ENCODE measurements around the gene CHRNA4. TPM values are rescaled to one million over a fixed set of nuclear protein-coding genes. Genes with fewer than 3 reads are reported as not detected.
"Not testable (repeated sequence)": the region's sequence is repeated elsewhere in the genome, so short reads cannot be mapped to it uniquely, and the experiment has no call there.

CHRNA4 gene
- total RNA-seq, 1 experiment from 2014 or later = not detected

DNA sequence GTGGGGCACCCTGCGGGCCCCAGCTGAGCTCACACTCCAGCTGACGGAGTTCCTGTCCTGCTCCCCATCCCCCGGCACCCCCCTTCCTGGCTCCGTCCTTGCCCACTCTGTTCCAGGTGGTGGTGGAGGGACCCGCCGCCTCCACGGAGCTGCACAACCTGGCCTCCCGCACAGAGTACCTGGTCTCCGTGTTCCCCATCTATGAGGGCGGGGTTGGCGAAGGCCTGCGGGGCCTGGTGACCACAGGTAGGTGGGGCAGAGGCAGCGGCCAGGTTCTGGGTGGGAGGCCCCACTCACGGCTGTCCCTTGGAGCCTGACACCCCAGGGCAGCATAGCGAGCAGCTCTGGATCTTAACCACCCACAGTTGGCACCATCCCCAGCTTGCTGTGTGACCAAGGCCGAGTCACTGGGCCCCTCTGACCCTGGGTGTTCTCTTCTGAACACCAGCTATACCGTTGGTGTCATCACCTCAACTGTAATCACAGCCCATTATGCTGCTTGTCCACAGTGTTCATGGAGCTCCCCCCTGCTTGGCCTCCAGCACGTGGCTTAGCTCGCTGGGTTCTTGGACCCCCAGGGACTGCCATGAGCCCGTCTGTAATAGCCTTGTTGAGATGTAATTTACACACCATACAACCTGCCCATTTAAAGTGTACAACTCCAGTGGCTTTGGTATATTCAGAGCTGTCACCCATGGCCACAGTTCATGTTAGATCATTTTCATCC is 50.7 kb downstream of the CHRNA4 start:
- no peak for DNase-seq (ENCODE audit: low read depth)

DNA sequence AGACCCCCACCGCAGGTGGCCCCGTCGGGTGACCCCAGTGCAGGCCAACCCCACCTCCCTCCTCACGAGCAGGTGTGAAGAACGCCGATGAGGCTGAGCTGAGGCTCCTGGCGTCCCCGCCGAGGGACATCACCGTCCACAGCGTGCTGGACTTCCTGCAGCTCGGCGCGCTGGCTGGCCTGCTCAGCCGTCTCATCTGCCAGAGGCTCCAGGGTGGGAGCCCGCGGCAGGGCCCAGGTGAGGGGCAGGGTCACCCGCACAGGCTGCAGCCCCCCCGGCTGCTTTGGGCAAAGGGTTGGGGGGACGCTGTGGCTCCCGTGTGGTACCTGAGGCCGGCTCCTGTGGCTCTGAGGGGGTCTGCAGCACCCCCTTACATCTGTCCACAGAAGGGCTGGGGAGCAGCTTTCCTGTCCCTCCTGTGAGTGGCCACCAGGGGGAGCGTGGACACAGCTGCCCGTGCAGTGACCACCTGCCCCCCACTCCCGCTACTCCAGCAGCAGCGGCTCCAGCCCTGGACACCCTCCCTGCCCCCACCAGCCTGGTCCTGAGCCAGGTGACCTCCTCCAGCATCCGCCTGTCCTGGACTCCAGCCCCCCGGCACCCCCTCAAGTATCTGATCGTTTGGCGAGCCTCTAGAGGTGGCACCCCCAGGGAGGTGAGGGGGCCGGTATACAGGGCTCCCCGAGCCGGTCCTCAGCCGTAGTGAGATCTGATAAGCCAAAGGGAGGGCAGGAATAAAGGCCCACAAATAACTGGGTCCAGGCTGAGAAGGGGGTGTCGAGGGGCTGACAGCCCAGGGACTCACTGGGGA is 51.7 kb downstream of the CHRNA4 start:
- DNase-seq (ENCODE audit: low read depth) = peak; percentile 62

DNA sequence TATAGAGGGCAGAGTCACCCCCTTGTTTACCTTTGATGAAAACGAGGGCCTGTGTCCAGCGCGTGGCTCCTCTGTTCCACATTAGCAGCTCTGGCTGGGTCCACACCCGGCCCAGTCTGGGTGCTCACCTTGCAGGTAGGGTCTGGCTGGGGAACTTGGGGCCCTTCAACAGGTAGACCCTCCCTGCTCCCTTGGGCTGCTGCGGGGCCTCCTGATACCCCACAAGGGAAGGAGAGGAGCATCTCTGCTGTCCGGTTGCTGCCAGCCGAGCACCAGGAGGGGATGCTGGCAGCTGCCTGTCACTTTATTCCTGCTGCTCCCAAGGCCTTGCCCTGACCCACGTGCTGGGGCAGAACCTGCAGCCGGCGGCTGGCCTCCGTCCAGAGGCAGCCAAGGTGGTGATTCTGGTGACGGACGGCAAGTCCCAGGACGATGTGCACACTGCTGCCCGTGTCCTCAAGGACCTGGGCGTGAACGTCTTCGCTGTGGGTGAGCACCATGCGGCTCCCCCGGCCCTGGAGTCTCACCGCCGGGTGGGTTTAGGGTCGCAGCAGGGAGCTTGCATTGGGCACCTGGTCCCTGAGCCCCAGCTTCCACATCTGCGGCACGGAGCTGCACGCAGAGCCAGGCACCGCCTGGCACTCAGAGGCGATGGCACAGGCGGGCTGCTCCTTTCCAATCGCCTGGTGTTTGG is 52.8 kb downstream of the CHRNA4 start:
- no peak for DNase-seq (ENCODE audit: low read depth)

DNA sequence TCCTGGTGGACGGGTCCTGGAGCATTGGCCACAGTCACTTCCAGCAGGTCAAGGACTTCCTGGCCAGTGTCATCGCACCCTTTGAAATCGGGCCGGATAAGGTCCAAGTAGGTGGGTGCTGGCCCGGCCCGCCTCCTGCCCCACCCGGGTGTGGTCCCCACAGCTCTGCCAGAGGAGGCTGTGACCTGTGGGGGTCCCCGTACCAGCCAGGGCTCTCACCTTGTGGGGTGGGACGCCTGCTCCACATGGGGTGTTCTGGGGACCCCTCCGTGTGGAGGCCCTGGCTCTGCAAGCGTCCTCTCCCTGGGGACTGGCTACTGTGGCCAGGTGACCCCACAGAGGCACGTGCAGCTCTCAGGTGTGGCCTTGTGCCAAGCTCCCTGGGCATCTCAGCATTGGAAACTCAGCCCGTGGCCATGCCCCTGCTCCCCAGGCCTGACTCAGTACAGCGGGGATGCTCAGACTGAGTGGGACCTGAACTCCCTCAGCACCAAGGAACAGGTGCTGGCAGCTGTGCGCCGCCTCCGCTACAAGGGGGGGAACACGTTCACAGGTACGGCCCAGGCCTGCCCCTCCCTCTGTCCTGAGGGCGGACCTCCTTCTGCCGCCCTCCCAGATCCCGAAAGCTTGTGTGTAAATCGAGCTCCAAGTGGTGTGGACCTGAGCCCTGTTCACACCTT is 53.5 kb downstream of the CHRNA4 start:
- no peak for DNase-seq (ENCODE audit: low read depth)

DNA sequence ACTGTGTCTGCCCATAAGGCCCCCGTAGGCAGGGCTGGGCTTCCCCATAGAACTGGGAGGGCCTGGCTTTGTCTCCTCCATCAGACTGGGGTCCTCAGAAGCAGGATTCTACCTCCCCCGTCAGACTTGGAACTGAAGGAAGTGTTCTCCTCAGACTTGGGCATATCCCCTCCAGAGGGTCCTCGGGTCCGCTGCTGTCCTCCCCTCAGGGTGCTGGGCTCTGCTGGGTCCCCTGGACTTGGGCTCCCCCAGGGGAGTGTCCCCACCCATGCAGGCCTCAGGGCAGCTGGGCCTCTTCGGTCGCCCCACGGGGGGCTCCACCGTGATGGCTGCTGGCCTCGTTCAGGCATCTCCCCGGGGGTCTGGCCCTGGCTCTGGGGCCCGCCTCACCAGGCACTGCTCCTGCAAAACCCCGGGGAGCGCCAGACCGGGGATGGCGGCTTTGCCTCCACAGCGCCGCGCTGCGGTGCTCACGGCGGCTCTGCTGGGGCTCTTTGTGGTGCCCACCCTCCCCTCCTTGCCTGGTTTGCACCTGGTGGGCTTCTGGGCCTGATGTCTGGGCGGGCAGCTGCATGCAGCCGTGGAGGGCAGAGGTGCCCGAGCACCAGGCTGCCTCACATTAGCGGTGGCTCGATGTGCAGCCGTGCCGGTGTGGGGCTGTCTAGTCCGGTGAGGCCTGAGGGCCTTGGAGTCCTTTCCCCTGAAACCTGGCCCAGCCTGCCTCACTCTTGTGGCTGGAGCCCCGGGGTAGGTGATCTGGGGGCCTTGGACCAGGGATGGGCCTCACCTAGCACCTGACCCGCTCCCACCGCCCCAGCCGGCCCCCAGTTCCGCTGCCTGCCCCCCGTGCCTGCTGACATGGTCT is 54.2 kb downstream of the CHRNA4 start:
- DNase-seq (ENCODE audit: low read depth) = no peak

DNA sequence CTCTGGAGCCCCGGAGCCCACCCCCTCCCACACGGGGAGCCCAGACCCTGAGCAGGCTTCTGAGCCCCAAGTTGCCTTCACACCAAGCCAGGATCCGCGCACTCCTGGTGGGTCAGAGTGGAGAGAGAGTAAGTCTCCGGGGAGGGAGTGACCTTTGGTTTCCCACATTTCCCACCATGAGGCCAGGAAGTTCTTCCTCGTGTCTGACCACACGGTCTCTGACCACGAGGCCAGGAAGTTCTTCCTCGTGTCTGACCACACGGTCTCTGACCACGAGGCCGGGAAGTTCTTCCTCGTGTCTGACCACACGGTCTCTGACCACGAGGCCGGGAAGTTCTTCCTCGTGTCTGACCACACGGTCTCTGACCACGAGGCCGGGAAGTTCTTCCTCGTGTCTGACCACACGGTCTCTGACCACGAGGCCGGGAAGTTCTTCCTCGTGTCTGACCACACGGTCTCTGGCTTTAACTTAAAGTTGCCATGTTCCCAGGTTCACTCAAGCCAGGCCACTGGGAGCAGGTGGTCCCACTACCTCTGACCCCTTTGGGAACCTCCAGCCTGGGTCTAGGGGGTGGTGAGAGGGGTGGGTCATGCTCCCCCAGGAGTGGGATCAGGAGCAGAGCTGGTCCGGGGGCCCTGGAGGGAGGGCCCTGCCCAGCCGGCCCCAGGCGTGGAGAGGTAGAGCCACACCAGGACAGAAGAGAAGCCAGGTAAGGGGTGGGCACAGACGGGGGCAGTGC is 55.0 kb downstream of the CHRNA4 start:
- DNase-seq (ENCODE audit: low read depth) = not testable (repeated sequence)

DNA sequence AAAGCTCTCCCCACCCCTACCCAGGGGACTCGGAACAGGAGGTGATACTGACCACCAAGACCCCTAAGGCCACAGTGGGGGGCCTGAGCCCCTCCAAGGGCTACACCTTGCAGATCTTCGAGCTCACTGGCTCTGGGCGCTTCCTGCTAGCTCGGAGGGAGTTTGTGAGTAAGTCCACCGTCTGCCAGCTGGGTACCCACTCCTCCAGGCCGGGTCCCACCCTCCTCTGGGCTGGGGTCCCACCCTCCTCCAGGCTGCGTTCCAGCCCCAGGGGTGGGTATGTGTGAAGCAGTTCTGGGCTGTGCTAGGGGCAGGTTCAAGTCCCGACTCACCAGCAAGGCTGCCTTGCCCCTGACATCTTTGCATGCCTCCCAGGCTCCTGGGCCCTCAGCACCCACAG is 55.8 kb downstream of the CHRNA4 start:
- no peak for DNase-seq (ENCODE audit: low read depth)

DNA sequence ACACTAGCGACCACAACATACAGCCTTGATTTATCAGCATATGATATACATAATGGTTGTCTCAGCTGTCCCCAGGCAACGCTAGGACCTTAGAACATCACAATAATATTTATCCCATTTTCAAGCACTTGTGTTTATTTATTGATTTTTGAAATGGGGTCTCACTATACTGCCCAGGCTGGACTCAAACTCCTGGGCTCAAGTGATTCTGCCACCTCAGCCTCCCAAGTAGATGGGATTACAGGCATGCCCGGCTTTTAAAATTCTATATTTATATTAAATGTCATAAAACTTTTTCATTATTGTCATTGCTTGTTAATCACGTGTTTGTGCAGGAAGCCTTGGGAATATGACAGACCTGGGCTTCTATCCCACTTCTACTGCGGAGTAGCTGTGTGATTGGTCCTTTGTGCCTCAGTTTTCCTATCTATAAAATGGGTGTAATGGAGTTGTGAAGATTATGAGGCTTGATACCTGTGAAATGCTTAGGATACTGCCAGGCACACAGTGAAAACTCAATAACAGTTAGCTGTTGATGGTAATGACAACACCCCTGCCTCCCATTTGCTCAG is 58.0 kb downstream of the CHRNA4 start:
- no peak for DNase-seq (ENCODE audit: low read depth)

DNA sequence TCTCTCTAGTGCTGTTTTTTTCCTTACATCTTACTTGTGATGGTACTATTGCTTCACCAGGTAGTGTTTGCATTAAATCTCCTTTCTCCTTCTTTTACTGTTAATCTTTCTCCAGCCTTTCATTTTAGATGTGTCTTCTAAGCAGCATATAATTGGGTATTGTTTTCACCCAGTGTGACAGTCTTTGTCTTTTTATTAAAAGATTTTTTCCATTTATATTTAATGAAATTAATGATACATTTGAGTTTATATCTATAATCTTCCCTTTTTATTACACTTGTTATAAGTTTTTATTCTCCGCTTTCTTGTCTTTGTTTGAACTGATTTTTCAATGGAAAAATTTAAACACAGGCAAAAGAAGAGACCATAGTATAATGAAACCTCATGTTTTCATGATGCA is 59.5 kb downstream of the CHRNA4 start:
- no peak for DNase-seq (ENCODE audit: low read depth)

DNA sequence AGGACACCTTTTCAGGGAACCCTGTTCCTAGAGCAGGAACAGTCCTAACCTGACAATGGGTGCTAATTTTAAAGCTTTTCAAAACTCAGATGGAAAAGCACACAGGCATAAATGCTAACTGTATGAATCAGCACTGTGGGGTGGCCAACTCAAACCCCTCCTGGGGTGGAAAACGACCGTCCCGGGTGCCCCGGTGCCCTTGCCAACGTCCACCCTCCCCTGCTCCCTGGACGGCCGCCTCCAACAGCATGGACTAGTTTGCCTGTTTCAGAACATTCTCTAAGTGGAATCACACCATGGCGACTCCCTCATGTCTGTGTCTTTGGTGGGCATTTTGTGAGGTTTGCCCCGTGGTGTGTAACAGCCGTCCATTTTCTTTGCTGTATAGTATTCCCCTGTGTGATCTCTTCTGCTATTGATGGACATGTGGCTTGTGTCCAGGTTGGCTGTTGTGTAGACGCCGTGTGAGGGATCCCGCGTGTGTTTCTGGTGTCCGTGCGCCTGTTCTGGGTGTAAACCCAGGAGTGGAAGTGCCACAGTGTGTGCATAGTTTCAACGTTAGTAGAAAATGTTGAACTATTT is 62.3 kb downstream of the CHRNA4 start:
- no peak for DNase-seq (ENCODE audit: low read depth)

DNA sequence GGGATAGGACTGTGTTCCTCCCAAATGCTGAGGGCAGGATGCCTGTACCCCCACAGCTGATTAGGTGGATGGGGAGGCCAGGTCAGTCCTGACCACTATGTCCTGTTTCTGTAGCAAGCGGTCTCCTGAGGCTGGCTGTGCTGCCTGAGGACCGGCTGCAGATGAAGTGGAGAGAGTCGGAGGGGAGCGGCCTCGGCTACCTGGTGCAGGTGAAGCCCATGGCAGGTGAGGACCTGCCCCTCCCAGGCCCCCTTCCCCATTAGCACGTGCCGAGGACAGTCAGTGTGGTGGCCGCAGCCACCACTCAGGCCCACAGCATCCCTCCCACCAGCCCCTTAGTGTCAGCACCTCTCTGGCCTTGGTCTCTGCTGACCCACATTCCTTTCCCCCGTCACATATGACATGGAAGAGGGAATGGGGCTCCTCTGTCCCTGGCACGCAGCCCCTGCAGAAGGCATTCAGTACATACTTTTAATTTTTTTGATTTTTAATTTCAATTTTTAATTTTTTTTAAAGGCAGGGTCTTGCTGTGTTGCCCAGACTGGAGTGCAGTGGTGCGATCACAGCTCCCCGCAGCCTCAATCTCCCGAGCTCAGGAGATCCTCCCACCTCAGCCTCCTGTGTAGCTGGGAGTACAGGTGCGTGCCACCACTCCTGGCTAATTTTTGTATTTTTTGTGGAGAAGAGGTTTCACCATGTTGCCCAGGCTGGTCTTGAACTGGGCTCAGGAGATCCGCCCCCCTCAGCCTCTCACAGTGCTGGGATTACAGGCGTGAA is 63.2 kb downstream of the CHRNA4 start:
- no peak for DNase-seq (ENCODE audit: low read depth)

DNA sequence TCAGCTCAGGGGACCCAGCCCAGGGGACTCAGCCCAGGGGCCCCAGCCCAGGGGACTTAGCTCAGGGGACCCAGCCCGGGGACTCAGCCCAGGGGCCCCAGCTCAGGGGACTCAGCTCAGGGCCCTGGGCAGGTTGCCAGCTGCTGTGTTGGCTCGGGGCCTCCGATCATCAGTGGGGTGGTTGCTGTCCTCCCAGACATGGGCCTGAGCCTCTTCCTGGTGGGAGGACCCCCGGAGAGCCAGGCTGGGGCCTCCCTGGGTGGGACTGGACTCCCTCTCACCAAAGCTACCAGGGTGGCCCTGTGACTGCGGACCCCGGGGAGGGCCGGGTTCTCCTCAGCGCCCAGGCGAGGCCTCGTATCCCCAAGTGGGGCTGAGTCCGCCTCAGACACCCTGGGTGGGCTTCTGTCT is 63.8 kb downstream of the CHRNA4 start:
- DNase-seq (ENCODE audit: low read depth) = no peak

DNA sequence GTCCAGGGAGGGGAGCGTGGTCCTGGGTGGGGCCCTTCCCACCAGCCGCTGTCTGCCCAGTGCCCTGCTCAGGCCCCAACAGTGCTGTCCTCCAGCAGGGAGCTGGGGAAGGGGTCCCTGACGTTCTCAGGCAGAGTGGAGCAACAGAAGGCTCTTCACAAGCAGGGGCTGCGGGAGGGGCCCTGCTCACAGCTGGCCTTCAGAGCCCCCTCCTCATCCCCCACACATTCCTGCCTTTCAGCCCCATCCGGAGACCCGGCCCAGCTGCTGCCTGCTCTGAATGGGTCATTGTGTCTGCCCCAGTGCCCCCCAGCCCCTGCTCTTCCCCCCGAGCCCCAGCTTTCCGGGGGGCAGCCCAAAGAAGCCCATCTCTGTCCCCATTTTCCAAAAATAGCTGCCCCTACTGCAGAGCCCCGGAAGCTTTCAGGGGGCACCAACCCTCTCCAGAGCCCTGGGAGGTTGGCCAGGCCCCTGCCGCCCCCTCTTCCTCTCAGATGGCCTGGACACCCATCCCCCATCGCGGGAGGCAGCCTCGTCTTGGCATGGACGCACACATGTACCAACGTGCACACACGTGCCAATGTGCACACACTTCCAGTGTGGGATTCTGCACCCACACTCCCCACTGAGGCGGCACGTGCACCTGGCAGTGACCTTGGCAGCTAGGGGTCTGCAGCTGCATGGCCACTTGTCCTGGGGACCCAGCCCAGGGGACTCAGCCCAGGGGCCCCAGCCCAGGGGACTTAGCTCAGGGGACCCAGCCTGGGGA is 64.4 kb downstream of the CHRNA4 start:
- no peak for DNase-seq (ENCODE audit: low read depth)

DNA sequence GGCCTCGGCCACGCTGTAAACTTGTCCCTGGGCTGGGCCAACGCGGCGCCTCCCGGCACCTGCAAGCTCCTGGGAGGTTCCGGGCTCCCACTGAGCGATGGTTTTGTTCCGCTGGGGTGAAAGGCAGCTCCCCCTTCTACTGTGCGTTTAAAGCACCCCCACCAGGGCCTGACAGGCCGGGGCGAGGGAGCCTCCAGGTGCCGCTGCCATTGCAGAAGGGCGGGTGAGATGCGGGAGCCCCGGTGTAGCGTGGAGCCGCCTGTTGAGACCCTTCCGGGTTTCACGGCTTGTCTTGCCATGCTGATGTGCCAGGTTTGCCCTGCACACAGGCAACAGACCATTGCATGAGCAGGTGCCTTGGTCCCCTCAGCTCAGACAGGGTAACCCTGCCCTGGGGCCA is 65.3 kb downstream of the CHRNA4 start:
- DNase-seq (ENCODE audit: low read depth) = no peak

DNA sequence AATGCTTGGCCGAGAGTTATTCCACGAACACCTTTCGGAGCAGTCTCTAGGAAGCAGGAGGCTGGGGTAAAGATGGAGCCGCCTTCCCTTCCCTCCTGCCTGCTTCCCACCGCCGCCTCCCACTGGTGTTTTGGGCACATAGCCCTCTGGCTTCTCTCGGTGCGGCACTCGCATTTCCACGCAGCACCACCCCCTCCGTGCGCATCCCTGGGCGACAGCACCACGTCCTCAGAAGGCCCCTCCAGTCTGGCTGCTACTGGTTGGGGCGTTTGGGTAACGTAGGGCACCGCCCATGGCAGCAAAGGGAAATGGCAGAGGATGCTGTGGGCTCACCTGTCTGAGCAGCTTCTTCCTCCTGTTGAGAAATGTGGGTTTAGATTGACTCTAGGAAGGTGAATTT is 65.7 kb downstream of the CHRNA4 start:
- DNase-seq (ENCODE audit: low read depth) = no peak

DNA sequence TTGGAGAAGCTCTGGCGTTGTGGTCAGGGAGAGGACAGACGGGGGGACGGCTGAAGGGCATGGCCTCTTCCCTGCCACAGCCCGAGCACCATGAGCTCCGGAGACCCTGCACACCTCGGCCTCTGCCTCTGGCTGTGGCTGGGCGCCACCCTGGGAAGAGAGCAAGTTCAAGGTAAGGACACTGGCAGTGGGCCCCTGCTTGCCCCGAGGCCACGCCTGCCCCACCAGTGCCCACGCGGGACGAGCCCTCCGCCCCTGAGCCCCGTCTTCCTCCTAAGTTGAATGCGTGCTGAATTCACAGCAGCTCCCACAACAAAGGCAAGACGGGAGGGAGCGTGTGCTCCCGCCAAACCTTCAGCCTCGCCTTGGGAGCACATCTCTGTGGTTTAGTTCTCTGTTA is 66.1 kb downstream of the CHRNA4 start:
- no peak for DNase-seq (ENCODE audit: low read depth)

DNA sequence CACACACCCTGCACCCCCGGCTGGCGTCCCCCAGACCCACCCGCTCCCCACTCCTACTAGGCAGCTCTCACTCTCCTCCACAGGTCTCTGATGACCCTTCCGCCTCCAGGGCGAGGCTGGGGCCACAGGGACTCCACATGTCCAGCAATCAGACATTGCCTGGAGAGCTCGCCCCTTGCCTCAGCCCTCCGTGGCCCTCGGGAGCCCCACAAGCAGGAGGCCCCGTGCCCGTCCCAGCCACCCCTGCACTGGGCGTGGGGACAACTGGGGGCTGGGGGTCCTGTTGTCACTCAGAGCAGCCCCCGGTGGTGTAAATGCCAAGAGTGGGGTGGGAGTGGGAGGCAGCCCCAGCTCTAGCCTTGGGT is 66.6 kb downstream of the CHRNA4 start:
- no peak for DNase-seq (ENCODE audit: low read depth)

DNA sequence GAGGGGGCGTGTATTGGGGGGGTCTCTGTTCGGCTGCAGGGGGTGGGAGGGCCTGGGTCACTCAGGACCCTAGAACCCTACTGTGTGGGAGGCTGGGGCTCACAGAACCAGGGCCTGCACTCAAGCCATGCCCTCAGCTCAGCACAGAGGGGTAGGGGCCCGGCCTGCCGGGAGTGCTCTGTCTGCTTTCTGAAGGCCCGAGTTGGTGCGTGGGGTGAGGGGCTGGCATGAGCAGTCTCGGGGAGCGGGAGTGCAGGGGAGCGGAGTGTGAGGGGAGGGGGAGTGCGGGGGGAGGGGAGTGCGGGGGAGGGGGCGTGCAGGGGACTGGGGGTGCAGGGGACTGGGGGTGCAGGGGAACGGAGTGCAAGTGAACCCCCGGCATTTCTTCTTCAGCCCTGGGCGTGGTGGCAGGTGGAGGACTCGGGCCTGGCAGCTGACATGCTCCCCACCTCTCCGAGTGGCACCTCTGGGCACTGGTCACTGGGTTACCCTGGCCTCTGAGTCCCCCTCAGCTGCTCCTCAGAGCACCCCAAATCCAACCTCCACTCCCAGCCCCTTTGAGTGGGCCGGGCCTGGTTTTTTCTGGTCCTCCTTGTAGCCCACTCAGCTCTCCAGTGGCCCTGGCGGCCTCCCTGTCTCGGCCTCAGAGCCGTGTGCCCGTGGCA is 67.1 kb downstream of the CHRNA4 start:
- no peak for DNase-seq (ENCODE audit: low read depth)

Measured in Daoy (cell line).